Esophagus muscularis mucosa (tissue), 4 donors: ENCODE results near the gene SLC6A3. TPM values are rescaled to one million over a fixed set of nuclear protein-coding genes. Genes with fewer than 3 reads are reported as not detected.

Experiments used
- DNase-seq: peaks from one replicate; pipeline ENCODE4 v3.0.0-alpha.2; 2017; ENCODE audit errors: extremely low spot score
- H3K27ac ChIP-seq, 4 donors: fragments of 200-600 bp; sonication (generic); replicated peaks in 1 of 4; 1 replicate in 3 of 4; 2 replicates in 1 of 4; pipeline ENCODE4 v1.5.1; 2016 to 2019; ENCODE audit warnings: mild to moderate bottlenecking in 1 of 4
- H3K27me3 ChIP-seq, 4 donors: fragments of 200-600 bp; sonication (generic); one replicate each; pipeline versions ENCODE4 v1.5.1 to v1.6.0; 2016 to 2019
- H3K36me3 ChIP-seq, 4 donors: fragments of 200-600 bp; sonication (generic); one replicate each; pipeline ENCODE4 v1.5.1; 2016 to 2019
- H3K4me1 ChIP-seq, 4 donors: fragments of 200-600 bp; sonication (generic); one replicate each; pipeline ENCODE4 v1.5.1; 2016 to 2019
- H3K4me3 ChIP-seq, 4 donors: fragments of 200-600 bp; sonication (generic); 1 replicate in 2 of 4; 2 replicates in 2 of 4; pipeline ENCODE4 v1.5.1; 2016 to 2019; ENCODE audit warnings: mild to moderate bottlenecking in 4 of 4, moderate library complexity in 1 of 4
- H3K9me3 ChIP-seq, 4 donors: fragments of 200-600 bp; sonication (generic); 1 replicate in 3 of 4; 2 replicates in 1 of 4; pipeline ENCODE4 v1.5.1; 2016 to 2019
- EP300 ChIP-seq: sonication (generic); formaldehyde crosslinking; IDR thresholded peaks from one replicate; pipeline ENCODE4 v1.6.1; 2017; ENCODE audit warnings: antibody characterized with exemption
- POLR2A ChIP-seq: fragments of 450-650 bp; IDR thresholded peaks from one replicate; pipeline ENCODE4 v1.6.1; 2017; ENCODE audit warnings: antibody characterized with exemption, moderate library complexity, mild to moderate bottlenecking, low read depth
- POLR2AphosphoS5 ChIP-seq, 2 donors: sonication (generic); formaldehyde crosslinking; IDR thresholded peaks; one replicate each; pipeline ENCODE4 v1.6.1; 2017; ENCODE audit warnings: antibody characterized with exemption in 2 of 2
- WGBS: methylation state at CpG from one replicate; pipeline ENCODE4 v1.1.5; 2018; 5-methylcytosine and 5-hydroxymethylcytosine counted together
- intact Hi-C: fragments of 100-400 bp; cut with DNase I; formaldehyde crosslinking; loops from one replicate; pipeline ENCODE4 v1.15.1; 2023
- total RNA-seq, 4 donors: library from RNA; depleted of rRNA; stranded (reverse); fragments of >200 nt; gene quantifications; one replicate each; pipeline versions ENCODE4 v1.1.0 to v1.2.1, GENCODE V29; 2016
- TF ChIP-seq, protein P1 (sequence below), 3 experiments: fragments of 200-600 bp in 2 of 3; fragments of 450-650 bp in 1 of 3; sonication (generic) in 2 of 3; IDR thresholded peaks; one replicate each; pipeline ENCODE4 v1.5.1; 2017 to 2019; ENCODE audit warnings: antibody characterized with exemption in 3 of 3, mild to moderate bottlenecking in 2 of 3, moderate library complexity in 1 of 3

SLC6A3 gene
- total RNA-seq, 4 donors from 2014 or later: 0.06 TPM; not detected in 3

DNA sequence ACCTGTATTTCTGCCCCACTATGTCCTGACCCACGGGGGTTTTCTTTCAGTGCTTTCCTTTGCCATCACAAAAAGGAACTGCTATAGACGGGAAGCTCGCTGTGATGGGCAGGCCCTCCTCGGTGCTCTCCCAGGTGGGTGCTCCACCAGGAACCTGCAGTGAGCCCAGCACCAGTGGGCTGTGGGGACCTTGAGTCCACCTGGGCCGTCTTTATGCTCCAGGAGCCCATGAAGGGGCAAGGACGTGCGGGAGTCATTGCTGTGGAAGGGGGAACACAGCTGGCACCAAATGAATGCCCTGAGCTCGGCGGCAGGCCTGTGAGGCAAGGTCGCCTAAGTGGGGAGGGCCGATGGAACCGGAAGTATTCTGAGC, 36.7 kb upstream of the SLC6A3 start:
- H3K4me1 ChIP-seq: peaks cover 0 to 8% (median 4%) of the 10 kb centered on the region in 4 donors
- TF ChIP-seq, protein P1, sequence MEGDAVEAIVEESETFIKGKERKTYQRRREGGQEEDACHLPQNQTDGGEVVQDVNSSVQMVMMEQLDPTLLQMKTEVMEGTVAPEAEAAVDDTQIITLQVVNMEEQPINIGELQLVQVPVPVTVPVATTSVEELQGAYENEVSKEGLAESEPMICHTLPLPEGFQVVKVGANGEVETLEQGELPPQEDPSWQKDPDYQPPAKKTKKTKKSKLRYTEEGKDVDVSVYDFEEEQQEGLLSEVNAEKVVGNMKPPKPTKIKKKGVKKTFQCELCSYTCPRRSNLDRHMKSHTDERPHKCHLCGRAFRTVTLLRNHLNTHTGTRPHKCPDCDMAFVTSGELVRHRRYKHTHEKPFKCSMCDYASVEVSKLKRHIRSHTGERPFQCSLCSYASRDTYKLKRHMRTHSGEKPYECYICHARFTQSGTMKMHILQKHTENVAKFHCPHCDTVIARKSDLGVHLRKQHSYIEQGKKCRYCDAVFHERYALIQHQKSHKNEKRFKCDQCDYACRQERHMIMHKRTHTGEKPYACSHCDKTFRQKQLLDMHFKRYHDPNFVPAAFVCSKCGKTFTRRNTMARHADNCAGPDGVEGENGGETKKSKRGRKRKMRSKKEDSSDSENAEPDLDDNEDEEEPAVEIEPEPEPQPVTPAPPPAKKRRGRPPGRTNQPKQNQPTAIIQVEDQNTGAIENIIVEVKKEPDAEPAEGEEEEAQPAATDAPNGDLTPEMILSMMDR (IDR thresholded peaks at IDR 0.05): no peak
- TF ChIP-seq EP300 (no peak), POLR2A (no peak), POLR2AphosphoS5 (IDR thresholded peaks at IDR 0.05) (no peak)
- H3K36me3 ChIP-seq: peaks cover 26 to 64% (median 42%) of the 10 kb centered on the region in 4 donors
- 93% methylated on average over 12 of the region's 12 CpGs for WGBS
- H3K9me3 ChIP-seq: no peaks in the 10 kb centered on the region
- intact Hi-C loops: no loop called here
- DNase-seq: no peak
- H3K4me3 ChIP-seq: no peak overlapping the region
- no peak overlapping the region for H3K27ac ChIP-seq
- no peaks in the 10 kb centered on the region for H3K27me3 ChIP-seq

DNA sequence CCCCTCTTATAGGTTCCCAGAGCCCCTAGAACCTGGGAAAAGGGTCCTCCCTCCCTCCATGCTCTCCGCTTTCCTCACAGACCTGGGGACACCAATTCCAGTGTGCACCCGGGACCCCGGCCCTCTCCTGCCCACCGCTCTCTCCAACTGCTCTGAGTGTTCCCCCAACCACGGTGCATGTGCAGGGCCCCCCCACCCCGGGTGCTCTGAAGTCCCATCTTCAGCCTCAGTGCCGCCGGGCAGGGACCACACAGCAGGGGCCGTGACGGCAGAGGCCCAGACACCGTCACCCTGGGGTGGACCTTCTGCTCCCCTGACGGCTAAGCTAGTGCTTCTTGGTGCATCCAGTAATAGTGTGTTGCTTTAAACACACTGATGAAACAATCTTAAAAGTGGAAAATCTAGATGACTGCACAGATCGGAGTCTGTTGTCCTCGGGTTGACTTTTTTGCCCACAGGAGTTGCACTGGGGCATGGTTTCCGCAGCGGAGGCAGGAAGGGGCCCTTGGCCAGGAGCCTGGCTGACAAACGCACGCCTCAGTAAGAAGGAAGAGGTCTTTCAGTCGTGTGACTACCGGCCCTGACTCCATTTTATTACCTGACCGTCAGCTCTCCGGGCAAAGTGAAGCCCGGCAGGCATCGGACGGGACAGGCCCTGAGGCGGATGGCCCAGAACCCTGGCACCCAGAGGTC, 36.2 kb upstream of the SLC6A3 start:
- intact Hi-C loops: no loop called here
- H3K27me3 ChIP-seq: no peaks in the 10 kb centered on the region
- H3K9me3 ChIP-seq: no peaks in the 10 kb centered on the region
- H3K4me1 ChIP-seq: peaks cover 0 to 8% (median 4%) of the 10 kb centered on the region in 4 donors
- H3K4me3 ChIP-seq: no peak overlapping the region
- H3K27ac ChIP-seq: no peak overlapping the region
- TF ChIP-seq, protein P1 (IDR thresholded peaks at IDR 0.05): no peak
- TF ChIP-seq POLR2A: no peak
- TF ChIP-seq EP300: no peak
- no peak for TF ChIP-seq POLR2AphosphoS5 (IDR thresholded peaks at IDR 0.05)
- DNase-seq: no peak
- 91% methylated on average over 26 of the region's 26 CpGs for WGBS
- H3K36me3 ChIP-seq: peaks cover 20 to 64% (median 42%) of the 10 kb centered on the region in 4 donors

DNA sequence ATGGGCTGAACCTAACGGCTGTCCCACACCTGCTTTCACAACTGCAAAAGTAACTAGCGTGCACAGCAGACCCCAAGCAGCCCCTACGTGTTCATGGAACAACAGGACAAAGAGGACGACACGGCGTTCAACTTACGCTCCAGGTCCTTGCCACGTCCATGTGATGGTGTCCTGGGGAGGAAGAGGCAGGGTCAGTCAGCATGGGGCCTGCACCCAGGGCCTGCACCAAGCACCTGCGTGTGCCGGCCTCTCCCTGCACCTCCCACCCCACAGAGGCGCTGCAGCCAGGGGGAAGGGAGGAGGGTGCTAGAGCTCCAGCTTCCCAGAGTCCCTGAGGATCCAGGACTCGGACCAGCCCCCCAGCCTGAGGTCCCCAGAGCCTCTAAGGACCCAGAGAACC, 35.6 kb upstream of the SLC6A3 start:
- Histone ChIP-seq H3K27ac (no peak overlapping the region), H3K4me3 (no peak overlapping the region), H3K9me3 (no peaks in the 10 kb centered on the region), H3K36me3 (peaks cover 14 to 64% (median 42%) of the 10 kb centered on the region in 4 donors), H3K27me3 (no peaks in the 10 kb centered on the region), H3K4me1 (peaks cover 0 to 8% (median 4%) of the 10 kb centered on the region in 4 donors)
- intact Hi-C loops: no loop called here
- 86% methylated on average over 8 of the region's 12 CpGs for WGBS
- DNase-seq: no peak
- TF ChIP-seq POLR2A (no peak), POLR2AphosphoS5 (IDR thresholded peaks at IDR 0.05) (no peak), EP300 (no peak)
- TF ChIP-seq, protein P1 (IDR thresholded peaks at IDR 0.05): no peak

DNA sequence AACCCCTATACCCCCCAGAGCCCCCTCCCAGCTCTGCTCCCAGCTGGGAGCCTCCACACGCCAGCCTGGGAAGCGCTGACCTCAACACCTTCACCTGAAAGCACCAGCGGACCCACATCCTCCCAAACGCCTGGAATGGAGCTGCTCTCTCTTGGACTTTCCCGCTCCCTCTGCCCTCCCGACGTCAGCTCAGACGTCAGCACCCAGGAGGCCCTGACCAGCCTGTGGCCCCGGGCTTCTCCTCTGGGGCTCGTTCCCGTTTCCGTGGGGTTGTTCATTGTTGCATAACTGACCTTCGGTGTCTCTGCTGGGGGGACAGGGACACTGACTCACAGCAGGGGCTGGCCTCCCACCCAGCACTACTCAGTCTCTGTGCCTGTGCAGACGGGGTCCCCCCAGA, 35.0 kb upstream of the SLC6A3 start:
- no peak overlapping the region for H3K4me3 ChIP-seq
- H3K27me3 ChIP-seq: no peaks in the 10 kb centered on the region
- peak overlapping the region in 1 of 4 donors; percentile 39 for H3K27ac ChIP-seq
- no peaks in the 10 kb centered on the region for H3K9me3 ChIP-seq
- intact Hi-C loops: no loop called here
- H3K36me3 ChIP-seq: peaks cover 15 to 64% (median 42%) of the 10 kb centered on the region in 4 donors
- whole genome bisulfite sequencing: 67% methylated on average over 14 of the region's 14 CpGs
- DNase-seq: no peak
- H3K4me1 ChIP-seq: peaks cover 0 to 8% (median 4%) of the 10 kb centered on the region in 4 donors
- TF ChIP-seq POLR2AphosphoS5 (IDR thresholded peaks at IDR 0.05): peak in 1 of 2 donors; percentile 9
- TF ChIP-seq, protein P1 (IDR thresholded peaks at IDR 0.05): no peak
